Middle frontal gyrus (tissue), 1 donor: Measurements from ENCODE around the gene FOXN3.

Experiments
- DNase-seq: peaks from one replicate; pipeline ENCODE4 v3.0.0-alpha.2; 2015; ENCODE audit warnings: low spot score; ENCODE audit errors: extremely low spot score

Gene FOXN3

DNA sequence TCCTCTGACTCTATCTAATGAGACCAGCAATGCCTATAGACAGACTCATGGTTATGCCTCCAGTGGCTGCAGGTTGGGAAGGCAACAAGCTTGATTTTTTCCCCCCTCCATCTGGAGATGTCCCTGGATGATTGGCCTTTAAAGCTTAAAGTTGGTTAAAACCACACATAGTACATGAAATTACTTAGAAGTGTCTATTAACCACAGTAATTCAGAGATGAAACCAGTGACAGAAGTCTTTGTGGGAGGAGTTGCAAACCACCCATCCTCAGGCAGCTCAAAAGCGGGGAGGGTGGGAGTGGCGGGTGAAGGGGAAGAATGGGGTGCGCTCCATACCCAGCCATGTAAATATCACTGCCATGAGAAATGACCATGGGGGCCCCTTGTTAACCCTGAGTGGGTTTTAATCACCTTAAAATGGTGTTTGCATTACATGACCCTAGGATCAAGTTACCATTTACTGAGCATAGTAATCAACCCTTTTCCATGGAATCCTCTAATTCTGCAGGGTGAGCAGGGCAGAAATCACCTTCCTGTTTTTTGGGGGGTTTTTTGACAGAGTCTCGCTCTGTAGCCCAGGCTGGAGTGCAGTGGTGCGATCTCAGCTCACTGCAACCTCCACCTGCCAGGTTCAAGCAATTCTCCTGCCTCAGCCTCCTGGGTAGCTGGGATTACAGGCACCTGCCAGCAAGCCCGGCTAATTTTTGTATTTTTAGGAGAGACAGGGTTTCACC, 133.5 kb downstream of the FOXN3 start:
- DNase-seq: no peak

DNA sequence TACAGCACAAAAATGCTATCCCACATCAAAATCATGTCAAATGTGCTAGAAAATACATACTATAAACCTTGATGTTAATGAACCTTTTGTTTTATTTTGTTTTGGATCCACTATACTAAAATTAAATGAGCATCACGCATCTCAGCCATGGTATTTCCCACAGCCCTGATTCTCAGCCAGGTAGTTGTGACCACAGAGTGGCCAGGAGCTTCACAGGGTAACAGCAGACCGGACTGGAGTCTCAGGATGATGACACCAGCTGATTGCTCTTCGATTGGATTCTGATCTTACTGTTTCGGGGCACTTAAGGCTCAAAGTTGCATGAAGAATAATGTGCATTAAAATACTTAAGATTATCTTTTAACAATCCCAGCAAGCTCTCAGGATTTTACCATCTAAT, 134.8 kb downstream of the FOXN3 start:
- no peak for DNase-seq

DNA sequence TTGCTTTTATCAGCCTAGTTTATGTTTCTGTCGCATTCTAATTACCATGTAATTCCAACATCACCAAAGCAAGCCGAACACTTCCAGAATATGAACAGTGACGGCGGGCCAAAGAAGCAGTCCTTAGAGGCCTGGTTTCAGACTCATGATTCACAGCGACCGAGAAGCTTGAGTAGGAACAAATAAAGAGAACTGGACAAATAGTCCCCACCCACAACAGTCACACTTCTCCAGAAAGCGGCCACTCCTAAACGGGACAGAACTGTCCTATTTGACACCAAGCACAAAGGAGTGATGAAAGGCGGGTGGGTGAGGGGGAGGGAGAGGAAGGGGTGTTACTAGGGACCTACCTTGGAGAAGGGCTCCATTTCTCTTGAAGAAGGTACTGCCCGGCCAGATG, 136.4 kb downstream of the FOXN3 start:
- no peak for DNase-seq

DNA sequence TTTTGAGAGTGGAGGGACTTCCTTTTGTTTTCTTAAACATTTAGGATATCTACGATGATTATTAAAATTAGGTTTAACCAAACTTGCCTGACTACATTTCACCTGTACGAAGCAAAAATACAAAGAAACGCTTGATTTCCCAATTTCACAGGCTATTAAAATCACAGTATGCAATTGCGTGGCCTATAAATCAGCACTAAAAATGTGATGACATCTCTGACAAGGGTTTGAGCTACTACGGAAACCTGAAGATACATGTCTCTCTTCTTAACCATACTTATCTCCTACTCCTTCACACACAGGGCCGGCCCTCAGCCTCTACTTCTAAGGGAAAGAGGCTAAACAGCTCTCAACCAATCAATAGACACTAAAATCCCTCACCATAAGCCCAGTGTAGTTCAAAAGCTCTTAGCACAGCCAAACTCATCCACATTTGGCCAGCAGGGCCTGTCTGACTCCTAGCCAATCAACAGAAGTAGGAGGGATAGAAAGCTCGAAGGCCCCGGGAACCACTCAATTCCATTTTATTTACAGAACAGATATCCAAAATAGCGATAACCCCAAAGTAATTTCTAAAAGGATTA, 137.3 kb downstream of the FOXN3 start:
- DNase-seq: no peak

DNA sequence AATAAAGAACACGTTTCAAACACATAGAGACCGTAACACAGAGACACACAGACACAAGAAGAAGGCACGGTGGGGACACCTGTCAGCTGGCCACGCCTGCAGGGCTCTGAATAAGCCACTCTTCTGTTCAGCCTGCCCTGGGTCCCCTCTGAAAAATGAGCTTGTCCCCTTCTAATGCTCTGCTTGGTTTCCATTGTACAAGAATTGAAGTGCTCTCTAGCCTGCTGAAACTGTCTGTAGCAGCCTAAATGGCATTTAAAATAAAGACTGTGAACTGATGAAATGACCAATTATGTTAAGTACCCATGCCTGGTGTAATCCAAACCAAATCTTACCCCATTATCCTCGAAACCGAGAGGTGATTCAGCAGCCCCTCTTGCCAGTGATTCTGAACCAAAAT, 139.8 kb downstream of the FOXN3 start:
- DNase-seq: no peak

DNA sequence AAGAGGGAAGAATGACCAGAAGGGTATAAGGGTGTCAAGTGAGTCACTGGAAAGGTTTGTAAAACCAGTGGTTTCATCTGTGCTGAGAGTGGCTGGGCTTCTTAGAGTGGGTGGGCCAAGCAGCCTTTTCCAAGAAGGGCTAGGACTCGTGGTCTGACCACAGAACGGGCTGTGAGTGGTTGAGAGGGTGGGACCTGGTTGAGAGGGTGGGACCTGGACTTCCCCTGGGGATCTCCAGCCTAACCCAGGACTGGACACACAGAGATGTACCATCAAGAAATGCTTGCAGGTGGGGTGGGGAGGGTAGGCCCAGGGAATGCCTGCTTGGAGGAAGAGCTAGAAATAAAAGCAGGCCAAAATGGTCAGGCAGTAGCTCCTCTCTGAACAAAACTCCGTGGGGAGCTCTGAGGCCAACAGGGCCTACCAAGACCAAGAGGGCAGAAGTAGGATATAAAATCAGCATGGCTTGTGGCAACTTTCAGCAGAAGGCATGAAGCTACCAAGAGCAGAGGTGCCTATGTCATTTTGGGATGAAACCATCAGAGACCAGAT, 140.5 kb downstream of the FOXN3 start:
- DNase-seq: no peak

DNA sequence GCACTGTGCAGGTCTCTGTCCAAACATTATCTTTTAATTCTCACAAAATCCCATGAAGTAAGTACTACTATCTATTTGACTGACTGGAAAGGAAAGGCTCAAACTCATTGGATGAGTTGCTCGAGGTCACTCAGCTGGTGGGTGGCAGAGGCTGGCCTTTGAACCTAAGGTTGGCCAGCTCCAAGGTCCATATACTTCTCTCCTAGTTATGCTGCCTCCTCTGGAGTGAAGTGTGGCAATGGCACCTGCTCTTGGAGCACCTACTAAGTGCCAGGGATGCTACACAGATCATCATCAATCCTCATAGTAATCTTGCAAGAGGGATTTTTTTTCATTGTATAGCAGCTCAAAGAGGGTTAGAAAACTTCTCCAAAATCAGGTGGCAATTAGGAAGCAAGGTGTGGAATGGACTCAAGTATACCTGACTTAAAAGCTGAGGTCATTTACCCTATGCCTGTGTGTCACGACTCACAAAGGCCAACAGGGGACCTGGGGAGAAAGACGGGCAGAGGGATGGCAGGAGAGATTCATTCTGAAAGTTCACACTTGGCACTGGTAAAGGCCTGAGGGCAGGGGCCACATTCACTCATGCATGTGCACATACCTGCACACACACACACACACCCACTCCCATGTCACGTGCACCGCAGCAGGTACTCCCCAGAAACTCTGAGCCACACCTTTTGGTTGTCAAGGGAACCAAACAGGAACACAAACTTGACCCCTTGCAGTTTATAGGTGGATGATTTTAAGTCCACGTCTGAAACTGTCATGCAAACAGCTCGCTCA, 146.4 kb downstream of the FOXN3 start:
- DNase-seq: no peak

DNA sequence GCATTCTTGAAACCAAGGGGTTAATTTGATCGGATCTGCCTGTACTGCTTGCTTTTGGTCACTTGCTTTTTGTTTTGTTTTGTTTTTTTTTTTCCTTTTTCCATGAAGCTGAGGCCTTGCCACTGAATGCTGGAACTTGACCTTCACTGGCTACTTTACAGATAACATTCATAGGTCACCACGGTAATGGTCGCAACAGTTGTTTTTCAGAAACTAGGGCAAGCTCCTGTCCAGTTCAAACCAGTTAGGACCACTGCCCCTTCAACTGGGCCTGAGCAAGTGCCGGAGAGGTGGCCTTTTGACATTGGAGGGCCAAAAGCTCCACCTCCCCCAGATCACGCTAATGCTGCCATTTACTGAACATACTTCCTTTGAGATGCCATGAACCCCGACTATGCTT, 147.6 kb downstream of the FOXN3 start:
- no peak for DNase-seq

DNA sequence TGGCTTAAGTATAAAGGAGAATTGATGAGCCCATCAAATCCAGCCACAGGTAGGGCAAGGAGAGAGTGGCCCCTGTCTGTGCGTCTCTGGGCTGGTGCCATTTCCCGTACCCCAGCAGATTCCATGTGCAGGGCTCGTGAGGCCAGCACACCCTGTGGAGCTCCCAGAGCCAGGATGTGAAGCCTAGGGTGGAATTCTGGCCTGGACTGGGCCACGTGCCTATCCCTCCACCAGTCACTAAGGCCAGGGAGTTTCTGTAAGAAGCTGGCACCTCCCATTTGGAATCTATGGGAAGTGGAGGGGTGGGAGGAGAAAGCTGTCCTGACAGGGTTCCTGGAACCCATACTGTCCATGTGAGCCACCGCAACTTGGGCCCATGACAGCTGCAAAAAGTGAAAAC, 148.5 kb downstream of the FOXN3 start:
- no peak for DNase-seq

DNA sequence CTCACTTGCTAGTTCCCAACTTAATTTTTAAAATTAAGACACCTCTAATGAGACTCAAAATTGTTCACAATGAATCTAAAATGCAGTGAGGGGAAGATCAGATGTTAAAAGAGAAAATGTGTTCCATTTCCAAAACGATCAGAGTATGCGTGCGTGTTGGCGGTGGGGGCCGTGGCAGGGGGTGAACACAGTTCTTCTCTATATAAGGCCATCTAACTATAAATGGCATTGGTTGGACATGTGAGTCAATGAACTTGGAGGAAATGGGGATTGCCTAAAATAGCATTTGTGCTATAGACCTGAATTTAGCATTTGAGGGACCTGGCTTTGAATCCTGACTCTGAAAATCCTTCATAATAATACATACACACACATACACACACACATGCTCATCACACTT, 149.4 kb downstream of the FOXN3 start:
- DNase-seq: no peak

DNA sequence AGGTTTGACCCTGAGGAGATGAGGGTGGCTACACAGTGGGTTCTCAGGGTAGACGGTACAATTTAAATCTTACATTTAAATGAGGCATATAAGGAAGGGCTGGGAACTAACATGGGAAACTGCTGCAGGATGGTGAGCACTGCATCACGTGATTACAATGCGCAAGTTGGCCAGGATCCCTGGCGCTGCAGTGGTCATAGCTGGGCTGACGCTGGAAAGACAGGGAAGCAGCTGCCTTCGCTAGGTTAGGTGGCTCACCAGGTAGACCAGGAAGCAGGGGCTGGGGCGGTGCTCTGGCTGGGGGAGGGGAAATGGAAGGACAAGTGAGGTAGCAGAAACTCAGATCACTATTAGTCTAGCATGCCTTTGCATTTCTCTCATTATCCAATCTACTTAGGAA, 149.9 kb downstream of the FOXN3 start:
- no peak for DNase-seq

DNA sequence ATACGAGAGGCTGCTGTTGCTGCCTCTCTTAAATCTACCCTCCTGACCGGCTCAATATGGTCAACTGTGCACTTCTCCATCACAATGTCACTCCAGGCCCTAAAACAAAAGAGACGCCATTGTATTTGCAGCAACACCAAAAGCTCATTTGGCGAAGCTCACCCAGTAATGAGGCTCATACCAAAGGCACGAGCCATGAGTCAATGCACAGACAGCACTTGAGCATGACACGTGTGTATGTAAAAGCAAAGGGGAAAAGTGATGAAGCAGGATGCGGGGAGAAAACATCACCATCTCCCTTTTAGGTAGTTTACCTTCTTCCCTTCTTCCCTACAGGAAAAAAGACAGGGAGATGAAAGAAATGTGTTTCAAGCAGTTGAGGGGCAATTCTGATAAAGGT, 150.3 kb downstream of the FOXN3 start:
- DNase-seq: no peak

DNA sequence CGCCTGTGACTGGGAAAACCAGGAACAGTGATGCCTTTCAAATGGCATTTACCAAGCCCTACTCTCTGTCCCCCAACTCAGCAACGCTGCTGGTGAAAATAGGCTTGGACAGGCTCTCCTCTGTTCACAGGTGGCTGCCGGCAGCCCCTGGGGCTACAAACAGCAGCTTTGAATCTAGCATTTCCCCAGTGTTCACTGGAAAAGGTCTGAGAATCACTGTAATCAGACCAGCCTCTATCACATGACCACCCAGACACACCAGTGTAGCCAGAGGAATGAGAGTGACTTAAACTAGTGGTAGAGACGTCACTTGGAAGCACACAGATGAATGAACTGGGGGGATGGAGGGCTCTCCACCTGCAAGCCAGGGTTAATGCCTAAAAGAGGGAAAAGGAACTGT, 151.8 kb downstream of the FOXN3 start:
- DNase-seq: no peak

DNA sequence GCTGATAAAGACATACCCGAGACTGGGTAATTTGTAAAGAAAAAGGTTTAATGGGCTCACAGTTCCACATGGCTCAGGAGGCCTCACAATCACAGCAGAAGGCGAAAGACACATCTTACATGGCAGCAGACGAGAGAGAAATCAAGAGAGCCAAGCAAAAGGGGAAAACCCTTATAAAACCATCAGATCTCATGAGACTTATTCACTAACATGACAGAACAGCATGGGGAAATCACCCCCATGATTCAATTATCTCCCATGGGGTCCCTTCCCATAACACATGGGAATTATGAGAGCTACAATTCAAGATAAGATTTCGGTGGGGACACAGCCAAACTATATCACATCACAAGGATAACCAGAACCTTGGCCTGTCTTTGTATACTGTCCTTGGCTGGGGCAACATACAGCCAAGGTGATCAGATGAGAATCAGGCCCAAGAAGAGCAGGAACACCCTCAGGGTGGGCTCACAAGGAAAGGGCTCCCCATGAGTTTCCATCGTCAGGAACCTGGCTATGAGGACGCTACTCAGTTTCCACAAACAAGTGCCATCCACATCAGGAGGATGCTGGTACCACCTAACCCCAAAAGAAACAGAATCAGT, 152.7 kb downstream of the FOXN3 start:
- no peak for DNase-seq

DNA sequence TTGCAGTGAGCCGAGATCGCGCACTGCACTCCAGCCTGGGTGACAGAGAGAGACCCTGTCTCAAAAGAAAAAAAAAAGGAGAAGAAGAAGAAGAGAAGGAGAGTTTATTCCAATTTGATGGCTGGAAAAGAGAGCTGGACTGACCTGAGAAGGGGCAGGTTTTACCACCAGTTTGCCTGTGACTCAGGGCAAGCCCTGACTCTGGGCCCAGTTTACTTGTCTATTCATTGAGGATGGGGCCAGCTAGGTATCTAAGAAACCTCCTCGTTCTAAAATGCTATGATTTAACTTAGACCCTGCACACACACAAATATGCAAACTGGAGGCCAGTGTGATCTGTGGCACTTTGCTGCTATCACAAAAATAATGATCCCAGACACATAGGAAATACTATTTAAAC, 155.0 kb downstream of the FOXN3 start:
- DNase-seq: no peak

DNA sequence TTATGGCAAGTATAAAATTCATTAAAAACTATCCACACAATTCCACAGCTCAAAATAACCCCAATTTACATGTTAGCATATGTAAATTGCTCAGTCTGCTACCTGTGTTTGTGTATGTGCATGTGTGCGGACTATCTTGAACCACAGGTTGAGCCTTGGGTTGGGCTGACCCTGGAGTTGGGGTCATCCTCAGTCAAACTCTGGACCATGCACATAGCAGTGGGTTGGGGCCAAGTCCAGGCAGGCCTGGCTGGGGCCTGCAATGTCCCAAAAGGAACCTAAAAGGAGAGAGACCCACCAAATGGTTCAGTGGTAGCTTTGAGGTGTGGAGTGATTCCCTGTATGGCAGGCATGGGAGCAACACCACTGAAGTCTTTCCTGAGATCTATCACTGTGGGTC, 156.1 kb downstream of the FOXN3 start:
- no peak for DNase-seq

DNA sequence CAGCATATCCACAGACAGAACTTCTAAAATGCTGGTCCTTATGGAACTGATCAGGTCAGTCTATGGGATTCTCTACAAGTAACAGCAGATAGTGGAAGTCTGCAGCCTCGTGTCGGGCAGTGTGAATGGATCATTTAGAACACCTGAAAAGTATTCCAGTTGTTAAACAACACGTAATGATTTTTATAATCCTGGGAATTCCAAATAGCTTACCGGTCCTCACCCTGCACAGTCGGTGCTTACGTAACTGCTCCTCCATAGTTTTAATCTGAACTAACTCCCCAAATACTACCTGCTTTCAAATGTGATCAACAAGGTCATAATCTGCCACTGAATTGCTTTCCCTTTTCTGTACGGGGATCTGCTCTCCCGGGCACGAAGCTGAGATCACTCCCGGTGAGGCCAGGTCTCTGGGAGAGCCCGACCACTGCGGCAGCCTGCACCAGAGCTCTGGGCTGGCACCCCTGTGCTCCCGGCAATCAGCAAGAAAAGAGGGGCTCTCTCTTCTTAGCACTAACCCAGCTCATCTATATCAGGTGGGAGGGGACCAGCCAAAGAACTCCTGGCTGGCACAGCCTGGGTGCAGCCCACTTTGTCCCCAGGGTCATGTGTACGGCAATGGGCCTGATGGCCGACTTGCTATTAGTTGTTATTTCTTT, 157.0 kb downstream of the FOXN3 start:
- no peak for DNase-seq

DNA sequence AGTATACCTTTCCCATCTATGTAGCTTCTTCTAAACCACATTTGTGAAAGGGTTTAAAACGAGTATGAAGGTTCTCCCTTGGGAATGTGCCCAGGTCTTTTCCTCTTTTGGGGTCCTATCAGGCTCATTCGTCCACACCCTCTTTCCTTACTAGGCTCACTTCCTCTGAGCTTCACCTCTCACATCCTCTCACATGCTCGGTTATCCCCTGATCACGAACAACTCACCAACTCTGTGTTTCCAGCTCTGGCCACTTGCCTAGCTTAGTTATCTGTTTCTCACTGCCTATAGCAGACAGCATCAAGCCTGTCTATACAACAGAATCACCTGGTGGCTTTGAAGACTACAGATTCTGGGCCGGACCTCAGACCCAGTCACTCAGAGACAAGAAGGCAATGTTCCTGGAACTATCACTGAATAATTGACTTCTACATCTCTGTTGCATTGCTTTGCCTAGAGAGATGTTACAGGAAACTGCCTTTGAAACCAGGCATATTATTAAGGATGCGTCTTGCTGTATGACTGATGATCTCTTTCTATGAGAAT, 158.2 kb downstream of the FOXN3 start:
- DNase-seq: no peak

DNA sequence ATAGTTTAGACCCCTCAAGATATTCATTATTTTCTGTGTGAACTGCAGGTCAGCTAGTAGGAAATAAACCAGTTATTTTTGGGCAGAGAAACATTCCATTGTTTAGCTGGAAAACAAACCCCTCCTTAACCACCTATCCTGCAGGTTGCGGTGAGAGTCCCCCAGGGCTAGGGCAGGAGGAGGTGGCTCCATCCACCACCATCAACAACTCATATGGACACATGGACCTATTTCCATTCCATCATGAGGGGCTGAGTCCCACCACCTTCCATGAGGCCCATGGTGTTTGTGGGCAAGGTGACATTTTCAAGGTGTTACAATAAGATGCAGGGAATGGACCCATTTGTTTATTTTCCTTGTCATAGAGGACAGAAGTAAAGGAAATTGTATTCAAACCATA, 160.1 kb downstream of the FOXN3 start:
- no peak for DNase-seq

DNA sequence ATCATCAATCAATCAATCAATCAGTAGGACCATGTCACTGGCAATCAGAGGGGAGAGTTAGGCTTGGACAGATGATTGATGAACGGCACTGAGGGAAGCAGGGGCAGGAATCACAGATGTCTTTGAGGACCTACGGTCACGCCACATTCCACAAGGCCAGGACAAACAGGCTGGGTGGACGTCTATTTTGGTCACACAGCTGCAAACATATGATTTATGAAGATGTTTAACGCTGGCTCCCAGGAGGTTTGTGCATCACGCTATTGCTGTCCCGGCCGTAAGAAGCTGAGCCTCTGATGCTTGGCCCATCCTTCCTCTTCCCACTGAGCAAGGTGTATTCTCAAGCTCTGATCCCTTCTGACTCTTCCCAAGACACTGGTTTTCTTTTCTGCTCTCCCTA, 160.8 kb downstream of the FOXN3 start:
- DNase-seq: no peak

DNA sequence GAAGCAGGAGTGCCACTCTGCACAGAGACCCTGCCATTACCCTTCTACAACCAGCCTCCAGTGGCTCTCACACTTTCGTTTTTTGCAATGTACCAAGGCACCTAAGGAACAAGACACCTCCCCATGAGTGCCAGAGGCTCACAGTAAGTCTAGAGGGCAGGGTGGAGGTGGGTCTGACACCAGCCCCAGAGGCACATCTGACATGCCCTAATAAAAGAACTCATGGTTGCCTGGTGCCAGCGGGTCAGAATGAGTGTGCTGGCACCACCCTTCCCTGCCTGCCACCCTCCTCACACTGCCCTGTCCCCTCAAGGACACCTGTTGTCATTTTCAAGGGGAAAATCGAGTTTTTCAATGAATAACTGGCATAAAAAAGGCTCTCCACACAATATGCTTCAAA, 161.2 kb downstream of the FOXN3 start:
- no peak for DNase-seq
